Activated CD4-positive, alpha-beta T cell treated with anti-CD3 and anti-CD28 coated beads, Interleukin-2, amount 10 ng/mL, durations not matched to agents 24 days and 14 days (primary cell): ENCODE measurements around the gene SIGLEC9. TPM values are rescaled to one million over a fixed set of nuclear protein-coding genes. Genes with fewer than 3 reads are reported as not detected.
"Not testable (repeated sequence)": the region's sequence is repeated elsewhere in the genome, so short reads cannot be mapped to it uniquely, and the experiment has no call there.

Source experiments
- DNase-seq: peaks from one replicate; pipeline ENCODE4 v3.0.0; 2022
- H3K27ac Mint-ChIP-seq: one replicate; pipeline ENCODE4 v1.8.0; 2022; ENCODE audit warnings: mild to moderate bottlenecking, mixed read lengths
- H3K27me3 Mint-ChIP-seq: one replicate; pipeline ENCODE4 v1.8.0; 2022; ENCODE audit warnings: mixed read lengths
- H3K36me3 Mint-ChIP-seq: one replicate; pipeline ENCODE4 v1.8.0; 2022; ENCODE audit warnings: low read depth, mild to moderate bottlenecking, mixed read lengths
- H3K4me1 Mint-ChIP-seq: one replicate; pipeline ENCODE4 v1.8.0; 2021; ENCODE audit warnings: mixed read lengths
- H3K4me3 Mint-ChIP-seq: one replicate; pipeline ENCODE4 v1.8.0; 2022; ENCODE audit warnings: mild to moderate bottlenecking, moderate library complexity, mixed read lengths
- H3K9me3 Mint-ChIP-seq: one replicate; pipeline ENCODE4 v1.8.0; 2021; ENCODE audit warnings: mixed read lengths
- intact Hi-C: fragments of 100-400 bp; cut with micrococcal nuclease; formaldehyde crosslinking; loops from one replicate; pipeline ENCODE4 v1.15.1; 2023
- total RNA-seq: library from RNA; stranded (reverse); gene quantifications from 2 replicates; pipeline ENCODE4 v1.2.3, GENCODE V29; 2022

The SIGLEC9 gene
- total RNA-seq, 1 donor from 2014 or later = 0.33 TPM

DNA sequence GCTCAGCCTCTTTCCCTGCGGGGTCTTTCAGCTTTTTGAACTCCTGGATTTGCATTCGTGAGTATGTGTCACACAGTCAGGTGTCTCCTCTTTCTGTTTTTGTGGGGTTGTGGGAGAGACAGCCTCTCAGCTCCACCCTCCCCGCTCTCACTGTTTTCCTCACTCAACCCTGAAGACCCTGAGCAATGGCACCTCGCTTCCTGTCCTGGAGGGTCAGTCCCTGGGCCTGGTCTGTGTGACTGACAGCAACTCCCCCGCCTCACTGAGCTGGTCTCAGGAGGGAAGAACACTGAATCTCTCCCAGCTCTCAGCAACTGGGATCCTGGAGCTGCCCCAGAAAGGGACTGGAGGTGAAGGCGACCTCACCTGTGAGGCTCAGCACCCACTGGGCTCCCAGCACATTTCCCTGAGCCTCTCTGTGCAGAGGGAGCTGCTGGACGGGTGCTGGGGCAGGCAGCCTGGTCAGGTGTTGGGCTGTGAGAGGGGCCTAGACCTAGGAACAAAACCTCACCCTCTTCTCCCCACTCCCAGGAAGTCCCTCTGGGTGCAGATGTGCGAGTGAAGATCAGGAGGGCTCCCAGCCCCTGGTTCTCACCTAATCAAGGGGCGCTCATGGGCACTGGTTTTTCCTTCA lies 13.2 kb downstream of the SIGLEC9 start:
- intact Hi-C loops = no loop called here
- H3K27me3 Mint-ChIP-seq = peaks cover 17% of the 10 kb centered on the region
- peaks cover 5% of the 10 kb centered on the region for H3K9me3 Mint-ChIP-seq
- no peaks in the 10 kb centered on the region for H3K36me3 Mint-ChIP-seq
- H3K4me1 Mint-ChIP-seq = peaks cover 9% of the 10 kb centered on the region
- H3K27ac Mint-ChIP-seq = no peak overlapping the region
- DNase-seq = no peak
- H3K4me3 Mint-ChIP-seq = no peak overlapping the region

DNA sequence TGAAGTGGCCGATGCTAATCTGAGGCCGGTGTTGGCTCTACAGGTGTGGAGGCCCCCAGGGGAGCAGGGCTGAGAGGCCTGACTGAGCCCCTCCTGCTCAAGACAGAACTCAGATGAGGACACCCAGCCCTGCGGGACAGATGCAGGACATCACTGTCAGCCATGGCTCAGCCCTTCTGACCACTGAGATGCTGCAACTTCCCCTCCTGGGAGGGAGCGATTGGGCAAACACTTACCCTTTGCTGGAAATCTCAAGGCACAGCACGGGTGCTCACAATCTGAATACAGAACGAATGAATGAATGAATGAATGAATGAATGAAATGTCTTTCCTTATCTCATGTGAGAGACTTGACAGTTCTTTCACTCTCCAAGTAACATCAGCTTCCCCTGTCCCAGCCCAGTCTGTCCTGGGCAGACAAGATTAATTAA lies 13.9 kb downstream of the SIGLEC9 start:
- Mint-ChIP-seq H3K9me3 (peaks cover 5% of the 10 kb centered on the region), H3K36me3 (no peaks in the 10 kb centered on the region), H3K27ac (no peak overlapping the region), H3K27me3 (peaks cover 17% of the 10 kb centered on the region), H3K4me3 (no peak overlapping the region), H3K4me1 (peaks cover 9% of the 10 kb centered on the region)
- DNase-seq = no peak
- intact Hi-C loops = no loop called here

DNA sequence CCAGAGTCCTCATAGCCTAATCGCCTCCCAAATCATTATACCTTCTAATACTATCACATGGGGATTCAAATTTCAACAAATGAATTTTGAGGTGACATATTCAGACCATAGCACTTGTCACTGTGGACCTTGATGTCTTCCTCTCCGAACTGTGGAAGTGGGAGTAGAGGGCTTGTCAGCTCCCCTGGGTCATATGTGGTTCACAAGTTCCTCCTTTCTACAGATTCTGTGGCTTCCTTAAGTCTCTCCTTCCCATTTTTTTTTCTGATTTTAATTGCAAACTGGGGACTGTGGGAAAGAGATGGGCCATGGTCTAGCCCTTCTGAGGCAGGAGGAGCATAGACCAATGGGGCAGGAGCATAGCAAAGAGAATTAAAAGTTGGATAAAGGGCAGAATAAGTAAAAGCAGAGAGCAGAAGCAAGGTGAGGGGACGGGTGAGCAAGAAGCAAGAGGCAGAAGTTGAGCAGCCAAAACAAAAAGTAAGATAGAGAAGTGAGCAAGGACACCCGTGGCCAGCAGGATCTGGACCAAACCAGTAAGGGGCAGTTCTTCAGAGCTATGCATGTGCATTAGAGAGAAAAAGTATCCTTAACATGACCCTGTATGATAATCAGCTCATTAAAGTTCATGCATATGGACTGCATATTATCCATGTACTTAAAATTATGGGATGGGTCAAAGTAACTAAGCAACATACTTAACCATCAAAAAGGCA lies 14.8 kb downstream of the SIGLEC9 start:
- no peak overlapping the region for H3K4me3 Mint-ChIP-seq
- peaks cover 9% of the 10 kb centered on the region for H3K4me1 Mint-ChIP-seq
- H3K9me3 Mint-ChIP-seq = peaks cover 5% of the 10 kb centered on the region
- intact Hi-C loops = no loop called here
- H3K36me3 Mint-ChIP-seq = no peaks in the 10 kb centered on the region
- no peak overlapping the region for H3K27ac Mint-ChIP-seq
- DNase-seq = no peak
- peaks cover 17% of the 10 kb centered on the region for H3K27me3 Mint-ChIP-seq

DNA sequence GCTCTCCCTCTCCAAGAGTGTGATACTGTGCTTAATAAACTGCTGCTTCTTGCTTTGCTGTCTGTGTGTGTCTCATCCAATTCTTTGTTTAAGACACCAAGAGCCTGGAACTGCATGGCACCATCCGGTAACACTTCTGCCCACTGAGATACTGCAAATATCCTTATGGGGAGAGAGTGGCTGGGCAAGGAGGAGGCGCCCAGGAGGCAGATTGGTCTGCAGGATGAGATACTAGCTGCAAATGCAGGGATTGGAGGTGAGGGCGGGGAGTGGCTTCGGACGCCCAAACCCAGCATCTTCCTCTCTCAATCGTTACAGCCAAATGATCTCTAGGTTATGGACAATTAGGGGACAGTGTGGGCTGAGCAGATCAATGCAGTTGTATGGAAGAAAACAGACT lies 15.7 kb downstream of the SIGLEC9 start:
- Mint-ChIP-seq H3K36me3 (no peaks in the 10 kb centered on the region), H3K4me1 (peaks cover 9% of the 10 kb centered on the region), H3K27ac (no peak overlapping the region), H3K9me3 (no peaks in the 10 kb centered on the region), H3K4me3 (no peak overlapping the region), H3K27me3 (peaks cover 17% of the 10 kb centered on the region)
- DNase-seq = no peak
- intact Hi-C loops = no loop called here

DNA sequence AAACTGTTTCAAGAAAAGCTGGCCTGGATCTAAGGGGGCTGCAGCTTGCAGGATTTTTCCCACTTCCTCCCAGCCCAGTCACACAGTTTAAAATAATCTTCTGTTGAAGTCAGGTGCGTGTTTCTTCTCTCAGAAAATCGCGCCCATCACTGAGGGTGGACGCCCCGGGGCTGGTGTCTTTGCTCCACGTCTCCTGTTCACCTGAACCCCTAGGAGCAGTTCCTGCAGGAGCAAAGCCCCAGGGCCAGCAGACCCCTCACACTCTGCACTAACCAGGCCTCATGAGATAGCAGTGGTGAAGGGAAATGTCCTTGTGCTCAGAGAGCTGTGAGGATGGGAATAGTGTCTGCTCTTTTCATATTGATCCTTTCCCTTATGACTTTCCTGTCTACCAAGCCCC lies 16.5 kb downstream of the SIGLEC9 start:
- DNase-seq = no peak
- intact Hi-C loops = no loop called here
- Mint-ChIP-seq H3K9me3 (no peaks in the 10 kb centered on the region), H3K27ac (no peak overlapping the region), H3K27me3 (peaks cover 17% of the 10 kb centered on the region), H3K4me1 (peaks cover 9% of the 10 kb centered on the region), H3K4me3 (no peak overlapping the region), H3K36me3 (no peaks in the 10 kb centered on the region)

DNA sequence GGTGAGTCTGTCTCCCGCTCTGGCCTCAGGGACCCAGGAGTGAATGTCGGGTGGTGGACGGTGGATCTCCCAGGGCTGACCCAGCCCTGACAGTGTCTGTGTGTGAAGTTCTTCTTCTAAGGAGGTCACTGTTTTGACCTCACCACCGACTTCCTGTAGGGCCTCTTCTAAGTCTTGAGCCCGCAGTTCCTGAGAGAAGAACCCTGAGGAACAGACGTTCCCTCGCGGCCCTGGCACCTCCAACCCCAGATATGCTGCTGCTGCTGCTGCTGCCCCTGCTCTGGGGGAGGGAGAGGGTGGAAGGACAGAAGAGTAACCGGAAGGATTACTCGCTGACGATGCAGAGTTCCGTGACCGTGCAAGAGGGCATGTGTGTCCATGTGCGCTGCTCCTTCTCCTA lies 17.4 kb downstream of the SIGLEC9 start, which contains the start of gene SIGLEC7:
Gene SIGLEC7, plus strand, starts transcription at position 183 of the 400 bp plus-strand sequence. Its CDS starts 69 bp downstream, at position 252.
- no peak within 1 kb of the TSS for H3K27ac Mint-ChIP-seq
- H3K4me3 Mint-ChIP-seq = no peak within 1 kb of the TSS

DNA sequence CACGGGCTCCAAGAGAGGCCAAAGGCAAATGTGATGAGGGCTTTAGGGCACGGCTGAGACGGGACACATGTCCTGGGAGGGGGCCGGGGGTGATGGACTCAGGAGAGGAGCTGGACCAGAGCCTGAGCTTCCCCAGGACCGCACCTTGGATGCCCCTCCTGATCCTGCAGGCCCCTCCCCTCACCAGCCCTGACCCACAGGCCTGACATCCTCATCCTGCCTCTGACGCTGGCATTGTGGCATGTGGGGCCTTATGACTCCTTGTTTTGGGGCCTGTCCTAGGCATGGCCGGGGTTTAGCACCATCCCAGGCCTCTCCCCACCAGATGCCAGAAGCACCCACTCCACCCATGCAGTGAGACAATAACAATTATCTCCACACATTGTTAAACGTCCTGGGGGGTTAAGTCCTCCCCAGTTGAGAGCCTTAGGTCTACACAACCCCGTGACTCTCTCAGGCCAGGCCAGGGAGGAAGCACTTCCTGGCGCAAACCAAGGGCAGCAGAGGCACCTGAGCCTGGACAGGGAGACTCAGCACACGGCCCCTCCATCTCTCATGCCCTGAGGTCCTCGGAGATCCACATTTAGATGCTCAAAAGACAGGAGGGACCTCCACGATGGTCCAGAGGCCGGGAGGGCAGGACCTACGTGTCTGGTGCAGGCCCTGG lies 18.2 kb downstream of the SIGLEC9 start:
- DNase-seq, intact Hi-C loops, H3K36me3 Mint-ChIP-seq, H3K27ac Mint-ChIP-seq, H3K9me3 Mint-ChIP-seq, H3K4me1 Mint-ChIP-seq, H3K4me3 Mint-ChIP-seq: not testable (repeated sequence)
- H3K27me3 Mint-ChIP-seq = peaks cover 19% of the 10 kb centered on the region

More for the DNA sequence above, 17.4 kb downstream of the SIGLEC9 start, which contains the start of gene SIGLEC7:
- peaks cover 17% of the 10 kb centered on the region for H3K27me3 Mint-ChIP-seq
- intact Hi-C loops = no loop called here
- H3K4me1 Mint-ChIP-seq = peaks cover 3% of the 10 kb centered on the region
- no peak for DNase-seq
- H3K9me3 Mint-ChIP-seq = no peaks in the 10 kb centered on the region
- no peaks in the 10 kb centered on the region for H3K36me3 Mint-ChIP-seq

DNA sequence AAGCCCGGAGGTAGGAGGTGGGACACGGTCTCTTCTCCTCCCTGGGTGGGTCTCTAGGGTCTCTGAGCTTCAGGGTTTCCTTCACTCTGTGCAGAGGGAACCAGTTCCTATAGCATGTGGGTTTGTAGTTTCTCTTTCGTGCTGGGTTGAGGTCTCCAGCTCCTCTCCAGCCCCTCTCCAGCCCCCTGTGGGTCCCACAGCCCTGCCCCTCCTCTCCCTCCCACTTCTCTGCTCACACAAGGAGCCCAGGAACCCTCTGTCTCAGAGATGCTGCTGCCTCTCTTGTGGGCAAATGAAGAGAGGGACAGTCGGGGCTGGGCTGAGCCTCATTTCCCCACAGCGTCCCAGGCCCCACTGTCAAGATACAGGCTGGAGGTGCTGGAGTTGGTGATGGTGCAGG lies 18.8 kb downstream of the SIGLEC9 start:
- Mint-ChIP-seq H3K36me3 (no peaks in the 10 kb centered on the region), H3K9me3 (no peaks in the 10 kb centered on the region), H3K27ac (no peak overlapping the region), H3K4me1 (no peaks in the 10 kb centered on the region), H3K27me3 (peaks cover 21% of the 10 kb centered on the region), H3K4me3 (no peak overlapping the region)
- intact Hi-C loops = no loop called here
- DNase-seq = no peak

DNA sequence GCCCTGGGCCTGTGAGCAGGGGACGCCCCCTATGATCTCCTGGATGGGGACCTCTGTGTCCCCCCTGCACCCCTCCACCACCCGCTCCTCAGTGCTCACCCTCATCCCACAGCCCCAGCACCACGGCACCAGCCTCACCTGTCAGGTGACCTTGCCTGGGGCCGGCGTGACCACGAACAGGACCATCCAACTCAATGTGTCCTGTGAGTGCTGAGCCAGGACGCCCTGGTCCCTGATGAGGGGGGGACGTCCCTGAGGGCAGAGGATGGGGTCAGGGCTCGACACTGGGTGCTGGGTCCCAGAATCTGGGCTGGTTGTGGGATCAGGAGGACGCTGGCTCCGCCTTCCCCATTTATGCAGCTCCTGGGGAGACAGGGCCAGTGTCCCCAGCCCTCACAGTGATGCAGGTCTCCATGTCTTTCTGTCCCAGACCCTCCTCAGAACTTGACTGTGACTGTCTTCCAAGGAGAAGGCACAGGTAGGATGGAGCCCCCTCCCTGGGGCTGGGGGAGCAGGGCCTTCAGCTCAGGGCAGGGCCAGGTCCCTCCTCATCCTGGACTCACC lies 19.9 kb downstream of the SIGLEC9 start:
- Mint-ChIP-seq H3K27me3 (peaks cover 28% of the 10 kb centered on the region), H3K4me1 (no peaks in the 10 kb centered on the region), H3K27ac (no peak overlapping the region), H3K4me3 (no peak overlapping the region), H3K9me3 (no peaks in the 10 kb centered on the region), H3K36me3 (no peaks in the 10 kb centered on the region)
- intact Hi-C loops = no loop called here
- DNase-seq = no peak

DNA sequence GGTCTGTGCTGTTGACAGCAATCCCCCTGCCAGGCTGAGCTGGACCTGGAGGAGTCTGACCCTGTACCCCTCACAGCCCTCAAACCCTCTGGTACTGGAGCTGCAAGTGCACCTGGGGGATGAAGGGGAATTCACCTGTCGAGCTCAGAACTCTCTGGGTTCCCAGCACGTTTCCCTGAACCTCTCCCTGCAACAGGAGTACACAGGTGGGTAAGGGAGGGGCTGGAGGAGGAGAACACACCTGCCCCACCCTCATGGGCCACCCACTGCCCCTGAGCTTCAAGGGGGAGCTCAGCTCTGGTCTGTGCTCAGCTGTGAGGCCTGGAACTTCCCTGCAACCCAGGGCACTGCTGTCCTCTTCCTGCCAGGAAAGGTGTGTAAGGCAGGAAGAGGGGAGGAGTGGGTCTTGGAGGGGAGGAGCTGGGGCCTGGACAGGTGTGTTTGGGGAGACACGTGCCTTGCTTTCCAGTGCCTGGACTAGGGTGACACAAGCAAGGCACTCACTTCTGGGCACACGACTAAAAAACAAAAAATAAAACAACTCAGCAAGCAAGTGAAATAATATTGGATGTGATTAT lies 21.3 kb downstream of the SIGLEC9 start:
- intact Hi-C loops = no loop called here
- Mint-ChIP-seq H3K4me1 (no peaks in the 10 kb centered on the region), H3K27ac (no peak overlapping the region), H3K4me3 (no peak overlapping the region), H3K36me3 (no peaks in the 10 kb centered on the region), H3K9me3 (peaks cover 6% of the 10 kb centered on the region), H3K27me3 (peaks cover 31% of the 10 kb centered on the region)
- DNase-seq = no peak

DNA sequence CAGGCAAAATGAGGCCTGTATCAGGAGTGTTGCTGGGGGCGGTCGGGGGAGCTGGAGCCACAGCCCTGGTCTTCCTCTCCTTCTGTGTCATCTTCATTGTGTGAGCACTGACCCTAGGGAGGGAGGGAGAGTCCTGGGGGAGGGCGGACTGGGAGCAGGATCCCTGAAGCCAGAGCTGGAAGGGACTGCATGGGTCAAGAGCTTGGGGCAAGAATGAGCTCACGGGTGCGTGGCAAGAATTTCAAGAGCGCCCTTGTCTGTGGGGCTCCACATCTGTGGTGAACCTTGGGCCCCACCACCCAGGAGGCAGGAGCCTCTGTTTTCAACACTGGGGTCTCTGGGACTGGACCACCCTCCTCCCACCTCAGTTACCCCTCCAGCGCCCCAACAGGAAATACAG lies 22.0 kb downstream of the SIGLEC9 start:
- intact Hi-C loops = no loop called here
- no peaks in the 10 kb centered on the region for H3K4me1 Mint-ChIP-seq
- peaks cover 26% of the 10 kb centered on the region for H3K27me3 Mint-ChIP-seq
- H3K27ac Mint-ChIP-seq = no peak overlapping the region
- peaks cover 8% of the 10 kb centered on the region for H3K9me3 Mint-ChIP-seq
- no peak overlapping the region for H3K4me3 Mint-ChIP-seq
- DNase-seq = no peak
- no peaks in the 10 kb centered on the region for H3K36me3 Mint-ChIP-seq

DNA sequence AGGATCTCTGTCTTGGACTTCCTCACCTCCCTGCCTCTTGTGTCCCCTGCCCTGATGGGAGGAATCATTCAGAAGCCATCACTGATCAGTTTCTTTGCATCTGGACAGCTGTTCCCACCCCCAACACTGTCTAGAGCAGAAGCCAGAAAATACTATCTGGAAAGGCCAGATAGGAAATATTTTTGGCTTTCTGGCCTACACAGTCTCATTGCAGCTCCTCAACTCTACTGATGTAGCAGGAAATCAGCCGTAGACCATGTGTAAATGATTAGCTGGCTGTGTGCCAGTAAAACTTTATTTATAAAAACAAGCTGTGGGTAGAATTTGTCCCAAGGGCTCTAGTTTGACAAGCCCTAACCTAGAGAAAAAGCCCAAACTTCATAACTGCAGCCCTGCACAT lies 23.0 kb downstream of the SIGLEC9 start:
- DNase-seq = no peak
- Mint-ChIP-seq H3K27me3 (peaks cover 26% of the 10 kb centered on the region), H3K4me1 (no peaks in the 10 kb centered on the region), H3K27ac (no peak overlapping the region), H3K9me3 (peaks cover 8% of the 10 kb centered on the region), H3K4me3 (no peak overlapping the region), H3K36me3 (no peaks in the 10 kb centered on the region)
- intact Hi-C loops = no loop called here

DNA sequence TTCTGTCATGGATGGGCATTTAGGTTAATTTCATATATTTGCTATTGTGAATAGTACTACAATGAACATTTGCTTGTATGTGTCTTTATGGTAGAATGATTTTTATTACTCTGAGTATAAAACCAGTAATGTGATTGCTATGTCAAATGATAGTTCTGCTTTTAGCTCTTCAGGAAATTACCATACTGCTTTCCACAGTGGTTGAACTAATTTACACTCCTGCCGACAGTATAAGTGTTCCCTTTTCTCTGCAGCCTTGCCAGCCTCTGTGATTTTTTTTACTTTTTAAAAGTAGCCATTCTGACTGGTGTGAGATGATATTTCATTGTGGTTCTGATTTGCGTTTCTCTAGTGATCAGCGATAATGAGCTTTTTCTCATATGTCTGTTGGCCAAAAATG lies 23.9 kb downstream of the SIGLEC9 start:
- intact Hi-C loops = no loop called here
- Mint-ChIP-seq H3K4me1 (no peaks in the 10 kb centered on the region), H3K4me3 (no peak overlapping the region), H3K36me3 (no peaks in the 10 kb centered on the region), H3K27ac (no peak overlapping the region), H3K9me3 (peaks cover 8% of the 10 kb centered on the region), H3K27me3 (peaks cover 28% of the 10 kb centered on the region)
- no peak for DNase-seq

DNA sequence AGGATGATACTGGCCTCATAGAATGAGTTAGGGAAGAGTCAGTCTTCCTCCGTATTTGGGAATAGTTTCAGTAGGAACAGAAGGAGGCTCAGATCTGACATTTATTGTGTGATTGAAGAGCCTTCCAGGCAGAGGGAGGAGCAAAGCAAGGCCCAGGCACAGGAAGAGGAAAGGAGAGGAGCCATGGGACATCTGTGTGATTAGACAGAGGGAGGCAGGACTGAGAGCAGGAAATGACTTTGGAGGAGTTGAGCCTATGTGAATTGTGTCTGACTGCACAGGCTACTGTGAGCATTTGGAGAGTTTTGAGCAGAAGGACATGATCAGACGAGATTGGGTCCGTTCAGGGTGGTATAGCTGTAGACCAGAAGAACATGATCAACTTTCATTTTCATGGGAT lies 25.9 kb downstream of the SIGLEC9 start:
- Mint-ChIP-seq H3K9me3 (peaks cover 8% of the 10 kb centered on the region), H3K36me3 (no peaks in the 10 kb centered on the region), H3K4me3 (no peak overlapping the region), H3K4me1 (no peaks in the 10 kb centered on the region), H3K27me3 (peaks cover 28% of the 10 kb centered on the region), H3K27ac (no peak overlapping the region)
- intact Hi-C loops = no loop called here
- DNase-seq = no peak
